ENCODE results near the gene SEC61A1.

The SEC61A1 gene

GRCh38 chr3:128060473-128061381 lies 8.5 kb downstream of the SEC61A1 start:
- no peak for DNase-seq

DNA sequence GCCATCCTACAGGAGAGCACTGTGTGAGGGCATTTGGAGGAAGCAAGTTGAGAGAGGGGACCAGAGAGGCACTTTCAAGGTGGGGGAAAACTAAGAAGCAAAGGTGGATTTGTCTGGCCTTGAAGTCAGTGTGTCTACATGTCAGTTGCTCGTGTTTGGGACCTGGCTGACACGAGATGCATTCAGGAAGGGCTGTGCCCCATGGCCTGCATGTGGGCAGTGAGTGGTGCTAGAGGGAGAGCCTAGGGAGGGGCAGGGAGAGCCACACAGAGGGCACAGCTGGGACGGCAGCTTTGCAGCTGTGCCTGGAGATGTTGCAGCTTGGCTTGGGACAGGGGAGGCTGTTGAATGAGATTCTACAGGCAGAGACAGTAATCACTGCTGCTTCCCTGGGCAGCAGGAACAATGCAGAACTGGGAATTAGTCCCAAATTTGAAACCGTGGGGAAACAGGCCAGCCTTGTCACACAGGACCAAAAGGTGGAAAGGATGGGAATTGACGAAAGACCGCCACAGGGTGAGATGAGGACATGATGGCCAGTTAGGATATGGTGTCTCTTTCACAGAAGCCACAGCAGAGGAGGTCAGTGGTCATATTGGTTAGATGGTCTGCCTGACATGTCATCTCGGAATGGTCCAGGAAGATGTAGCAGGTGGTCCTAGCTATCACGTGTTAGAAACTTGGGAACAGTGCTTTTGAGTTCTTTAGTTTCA lies 10.0 kb downstream of the SEC61A1 start:
- no peak for DNase-seq

DNA sequence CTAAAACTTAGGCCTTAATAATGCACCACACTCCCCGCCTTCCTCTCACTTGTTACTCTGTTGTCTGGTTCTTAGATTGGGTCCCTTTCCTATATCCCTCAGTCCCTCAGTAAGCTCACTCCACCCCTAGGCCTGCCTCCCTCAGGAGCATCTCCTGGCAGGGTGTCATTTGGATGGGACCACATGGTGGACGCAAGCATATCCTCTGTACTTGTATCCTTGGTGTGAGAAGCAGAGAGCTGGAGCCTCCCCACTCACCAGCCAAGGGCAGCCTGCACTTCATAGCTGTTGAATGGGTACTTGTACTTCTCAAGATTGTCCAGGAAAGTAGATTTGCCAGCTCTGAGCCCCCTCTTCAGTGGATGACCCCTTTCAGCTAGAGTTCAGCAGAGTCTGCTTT lies 11.6 kb downstream of the SEC61A1 start:
- no peak for DNase-seq

DNA sequence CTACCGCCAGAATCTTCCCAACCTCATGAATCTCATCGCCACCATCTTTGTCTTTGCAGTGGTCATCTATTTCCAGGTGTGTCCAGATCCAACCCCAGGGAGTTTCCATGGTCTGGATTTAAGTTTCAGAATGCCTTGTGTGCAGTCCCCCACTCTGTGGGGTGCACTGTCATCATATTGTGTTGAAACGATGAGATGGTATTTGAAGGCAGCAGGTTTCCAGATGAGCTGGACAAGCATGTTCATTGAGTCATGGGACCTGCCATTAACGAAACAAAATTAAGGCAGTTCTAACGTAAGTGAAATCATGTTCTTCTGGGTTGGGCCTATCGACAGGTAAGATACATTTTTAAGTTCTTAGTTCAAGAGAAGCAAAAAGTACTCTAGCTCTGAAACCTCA lies 12.7 kb downstream of the SEC61A1 start:
- DNase-seq: no peak

DNA sequence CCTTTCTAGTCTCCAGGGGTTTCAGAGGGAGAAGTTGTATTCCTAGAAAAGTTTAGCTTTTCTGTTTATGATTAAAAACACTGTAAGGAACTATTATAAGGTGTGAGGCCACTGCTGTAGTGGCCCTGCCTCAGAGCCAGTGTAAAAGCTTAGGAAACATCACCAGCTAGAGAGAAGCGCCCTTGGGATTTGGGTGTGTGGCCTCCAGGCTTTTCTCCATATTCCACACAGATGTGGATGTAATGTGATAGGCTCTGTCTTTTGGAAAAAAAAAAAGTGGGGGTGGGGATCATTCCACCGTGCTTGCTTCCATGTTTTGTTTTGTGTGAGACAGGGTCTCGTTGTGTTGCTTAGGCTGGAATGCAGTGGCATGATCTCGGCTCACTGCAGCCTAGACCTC lies 13.9 kb downstream of the SEC61A1 start:
- no peak for DNase-seq

- no peak for DNase-seq
These were observed 14.4 kb downstream of the SEC61A1 start for GRCh38 chr3:128066676-128067075.

DNA sequence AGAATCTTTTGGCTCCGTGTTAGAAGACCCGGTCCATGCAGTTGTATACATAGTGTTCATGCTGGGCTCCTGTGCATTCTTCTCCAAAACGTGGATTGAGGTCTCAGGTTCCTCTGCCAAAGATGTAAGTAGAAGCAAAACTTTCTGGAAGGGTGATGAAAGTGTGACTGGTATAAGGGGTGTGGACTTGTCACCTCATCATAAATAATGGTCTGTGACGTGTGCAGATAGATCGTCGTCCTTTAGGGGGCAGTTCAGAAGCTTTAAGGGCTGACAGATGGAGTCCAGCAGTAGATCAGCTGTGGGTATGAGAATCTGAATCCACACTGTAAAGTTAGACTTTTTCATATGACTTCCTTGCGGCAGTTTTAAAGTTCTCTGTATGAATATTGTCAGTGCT lies 15.3 kb downstream of the SEC61A1 start:
- DNase-seq: no peak

DNA sequence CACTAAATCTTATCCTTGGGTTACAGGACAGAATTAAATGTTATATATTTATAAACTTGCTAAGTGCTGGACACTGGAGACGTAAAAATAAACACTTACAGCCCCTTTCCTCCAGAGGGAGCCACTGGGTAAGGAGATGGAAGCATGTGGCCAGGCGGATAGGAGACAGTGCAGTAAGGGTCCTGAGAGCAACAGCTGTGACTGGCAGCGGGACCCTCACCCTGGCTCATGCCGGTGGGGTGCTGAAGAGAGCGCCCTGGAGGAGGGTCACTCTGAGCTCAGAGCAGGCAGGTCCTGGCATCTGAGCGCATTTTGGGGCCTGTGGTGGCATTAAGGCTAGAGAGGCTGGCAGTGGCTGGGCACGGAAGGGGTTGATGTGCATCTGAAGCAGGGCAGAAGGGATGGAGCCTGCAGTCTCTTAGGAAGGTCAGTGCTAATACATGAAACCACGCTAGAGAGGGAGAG lies 16.0 kb downstream of the SEC61A1 start:
- DNase-seq: peak; percentile 33 to 56

- DNase-seq: no peak
These were observed 17.0 kb downstream of the SEC61A1 start for GRCh38 chr3:128069271-128069670.

GRCh38 chr3:128070898-128071591 lies 18.8 kb downstream of the SEC61A1 start:
- DNase-seq: no peak

DNA sequence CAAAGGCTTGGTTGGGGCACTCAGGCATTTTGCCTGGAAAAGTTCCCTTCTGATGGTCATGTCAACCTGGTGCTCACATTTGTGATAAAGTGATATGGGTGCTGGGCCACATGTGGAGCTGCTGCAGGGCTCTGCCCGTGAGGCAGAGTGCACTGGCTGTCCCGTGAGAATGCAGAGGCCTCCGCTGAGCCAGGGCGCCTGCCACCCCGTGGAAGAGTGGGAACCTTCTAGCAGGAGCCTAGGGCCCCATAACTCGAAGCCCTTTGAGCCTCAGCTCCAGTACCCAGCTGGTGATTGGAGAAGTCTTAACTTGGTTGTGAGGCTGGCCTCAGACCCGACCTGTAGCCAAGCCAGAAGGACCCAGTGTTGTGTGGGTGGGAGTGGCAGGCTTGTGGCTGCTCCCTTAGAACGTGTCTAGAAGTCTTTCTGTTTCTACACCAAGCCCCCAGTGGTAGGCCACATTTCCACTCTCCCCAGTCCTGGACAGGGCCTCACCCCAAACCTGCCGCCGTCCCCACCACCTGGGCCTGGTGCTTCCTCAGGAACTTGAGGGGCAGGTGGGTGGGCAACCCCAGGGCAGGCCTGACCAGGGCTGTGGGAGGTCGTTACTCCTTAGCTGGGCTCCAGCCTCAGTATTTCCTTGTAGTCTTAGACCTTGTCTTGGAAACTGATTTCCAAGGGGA lies 19.7 kb downstream of the SEC61A1 start:
- no peak for DNase-seq

GRCh38 chr3:128072454-128073184 lies 20.4 kb downstream of the SEC61A1 start:
- DNase-seq: no peak

DNA sequence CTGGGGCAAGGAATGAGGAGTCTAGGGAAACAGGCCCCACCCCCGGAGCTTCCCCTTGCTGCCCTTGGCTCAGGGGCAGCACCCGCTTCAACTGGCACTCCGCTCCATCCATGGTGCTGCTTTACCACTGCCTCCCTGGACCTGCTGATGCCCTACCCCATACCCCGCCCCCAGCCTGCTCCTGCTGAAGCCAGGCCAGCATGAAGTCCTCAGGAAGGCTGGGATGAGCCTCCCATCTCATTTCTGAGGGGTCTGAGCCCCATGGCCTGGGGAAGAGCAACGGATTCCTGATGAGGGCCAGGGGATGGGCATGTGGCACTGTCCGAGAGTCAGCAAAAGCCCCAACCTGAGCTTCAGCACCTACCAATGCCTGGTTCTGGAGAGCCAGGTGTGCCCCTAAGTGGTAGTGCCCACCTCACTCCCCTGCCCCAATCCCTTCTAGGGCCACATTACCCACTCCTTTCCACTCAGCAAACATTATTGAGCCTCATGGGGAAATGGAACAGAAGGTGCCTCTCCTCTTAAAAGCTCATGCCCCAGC lies 21.0 kb downstream of the SEC61A1 start:
- DNase-seq: no peak

DNA sequence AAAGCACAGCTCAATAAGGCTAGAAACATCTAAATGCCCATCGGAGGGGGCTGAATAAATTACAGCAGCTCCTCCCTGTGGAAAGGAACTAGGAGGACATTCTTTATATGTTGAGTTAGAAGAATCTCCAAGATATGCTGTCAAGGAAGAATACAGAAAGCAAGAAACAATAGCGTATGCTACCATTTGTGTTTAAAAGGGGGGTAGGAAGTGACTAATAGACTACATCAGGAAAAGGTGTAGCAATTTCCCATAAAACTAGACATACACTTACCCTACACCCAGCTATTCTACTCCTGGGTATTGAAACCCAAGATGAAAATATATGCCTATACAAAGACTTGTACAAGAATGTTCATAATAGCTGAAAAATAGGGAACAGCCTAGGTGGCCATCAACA lies 21.6 kb downstream of the SEC61A1 start:
- DNase-seq: no peak

GRCh38 chr3:128074851-128075521 lies 22.7 kb downstream of the SEC61A1 start:
- no peak for DNase-seq

DNA sequence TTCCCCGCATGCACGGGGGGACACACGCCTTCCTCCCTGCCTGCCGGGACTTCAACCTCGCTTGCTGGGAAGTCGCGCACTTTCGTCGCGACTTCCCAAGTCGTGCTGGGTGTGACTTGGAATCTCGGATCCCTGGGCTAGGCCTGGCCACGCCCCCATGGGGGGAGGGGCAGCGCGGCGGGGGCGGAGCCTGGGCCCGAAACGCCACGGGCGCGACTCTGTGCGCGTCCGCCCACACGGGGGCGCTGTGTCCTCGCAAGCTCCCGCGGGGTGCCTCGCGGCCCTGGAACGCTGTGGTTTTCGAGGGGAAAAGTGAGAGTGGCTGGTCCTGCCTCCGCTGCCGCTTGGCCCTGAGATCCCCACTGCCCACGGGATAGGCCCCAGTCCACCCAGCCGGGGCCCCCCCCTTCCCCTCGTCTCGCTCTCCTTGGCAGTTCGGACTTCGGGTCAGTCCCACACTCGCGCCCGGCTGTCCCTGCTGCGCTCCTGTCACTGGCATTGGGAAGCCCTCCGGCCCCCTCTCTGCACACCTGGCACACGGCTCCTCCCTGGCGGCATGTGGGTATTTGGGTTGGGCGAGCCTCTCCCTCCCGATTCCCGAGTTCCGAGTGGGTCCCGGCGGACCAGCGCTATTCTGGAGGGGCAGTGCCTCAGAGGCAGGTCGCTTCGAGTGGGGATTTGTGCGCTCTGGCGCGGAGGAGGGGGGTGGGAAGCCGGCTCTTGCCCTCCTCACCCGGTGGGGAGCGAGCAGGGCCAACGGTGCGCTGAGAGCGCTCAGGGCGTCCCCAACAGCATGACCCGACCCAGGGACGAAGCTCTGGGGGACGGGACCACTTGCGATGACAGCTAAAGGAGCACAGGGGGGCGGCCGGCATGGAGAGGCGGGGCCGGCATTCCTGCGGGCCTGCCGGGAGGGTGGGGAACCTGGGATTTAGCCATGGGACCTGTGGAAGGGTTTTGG lies 23.6 kb downstream of the SEC61A1 start:
- no peak for DNase-seq

- DNase-seq: no peak
These were observed 24.4 kb downstream of the SEC61A1 start for GRCh38 chr3:128076483-128077201.

DNA sequence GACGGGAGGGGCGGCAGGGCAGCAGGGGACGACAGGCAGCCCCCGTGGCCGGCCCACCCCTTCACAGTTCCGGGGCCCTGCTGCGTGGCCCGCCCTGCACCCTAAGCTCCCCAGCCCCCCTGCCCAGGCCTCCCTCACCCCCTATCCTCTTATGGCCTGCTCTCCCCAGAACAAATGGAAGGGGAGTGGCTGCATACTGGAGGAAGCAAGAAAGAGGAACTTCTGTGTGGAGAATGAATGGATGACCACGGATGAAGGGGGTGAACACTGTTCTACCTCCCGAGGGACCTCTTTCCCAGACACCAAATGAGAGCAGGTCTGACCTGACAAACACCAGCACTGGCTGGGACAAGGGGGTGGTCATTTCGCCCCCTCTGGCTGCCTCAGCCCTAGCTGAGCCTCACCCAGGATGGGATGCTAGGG lies 25.0 kb downstream of the SEC61A1 start:
- DNase-seq: no peak

DNA sequence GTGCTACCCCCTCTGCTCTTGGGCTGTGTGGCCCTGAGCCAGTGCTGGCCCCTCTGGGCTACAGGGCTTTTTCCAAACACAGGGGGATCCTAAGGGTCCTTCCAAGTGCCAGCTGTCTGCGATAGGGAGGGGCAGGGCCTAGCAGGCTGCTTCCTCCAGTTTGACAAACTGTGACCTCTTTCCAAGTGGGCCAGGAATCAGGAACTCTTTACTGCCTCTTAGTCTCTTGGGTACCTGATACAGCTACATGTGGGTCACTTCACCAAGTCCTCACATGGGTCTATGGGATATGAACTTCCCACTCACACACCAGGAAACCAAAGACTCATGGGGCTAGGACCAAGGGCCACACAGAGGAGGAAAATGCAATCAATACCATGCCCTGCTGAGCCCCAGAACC lies 25.4 kb downstream of the SEC61A1 start:
- no peak for DNase-seq

Measured in NCI-H446 (cell line).